Neural cell (in vitro differentiated cells): ENCODE data around the gene IGF2BP2.

ENCODE experiments used
- EP300 ChIP-seq: fragments of 450-650 bp; conservative IDR thresholded peaks from 2 replicates; pipeline ENCODE4 v1.6.1; 2014; ENCODE audit warnings: antibody characterized with exemption, mild to moderate bottlenecking, moderate library complexity; ENCODE audit not compliant: poor library complexity, severe bottlenecking
- MXI1 ChIP-seq: fragments of 450-650 bp; conservative IDR thresholded peaks from 2 replicates; pipeline ENCODE4 v1.6.1; 2014; ENCODE audit warnings: antibody characterized with exemption, mild to moderate bottlenecking; ENCODE audit not compliant: poor library complexity, severe bottlenecking
- POLR2AphosphoS5 ChIP-seq: IDR thresholded peaks from 2 replicates; pipeline ENCODE4 v1.6.1; 2012
- SMC3 ChIP-seq: fragments of 450-650 bp; conservative IDR thresholded peaks from 2 replicates; pipeline ENCODE4 v1.6.1; 2014; ENCODE audit warnings: antibody characterized with exemption, mild to moderate bottlenecking, moderate library complexity; ENCODE audit not compliant: poor library complexity
- TAF1 ChIP-seq: IDR thresholded peaks from 2 replicates; pipeline ENCODE4 v1.6.1; 2012; ENCODE audit warnings: low read depth
- TF ChIP-seq, protein P1 (sequence below): fragments of 450-650 bp; IDR thresholded peaks from 2 replicates; pipeline ENCODE4 v1.5.1; 2014; ENCODE audit warnings: antibody characterized with exemption, mild to moderate bottlenecking, moderate library complexity; ENCODE audit not compliant: poor library complexity, severe bottlenecking
- TF ChIP-seq, protein P2 (sequence below): IDR thresholded peaks from 2 replicates; pipeline ENCODE4 v1.6.1; 2012; ENCODE audit warnings: borderline replicate concordance

DNA sequence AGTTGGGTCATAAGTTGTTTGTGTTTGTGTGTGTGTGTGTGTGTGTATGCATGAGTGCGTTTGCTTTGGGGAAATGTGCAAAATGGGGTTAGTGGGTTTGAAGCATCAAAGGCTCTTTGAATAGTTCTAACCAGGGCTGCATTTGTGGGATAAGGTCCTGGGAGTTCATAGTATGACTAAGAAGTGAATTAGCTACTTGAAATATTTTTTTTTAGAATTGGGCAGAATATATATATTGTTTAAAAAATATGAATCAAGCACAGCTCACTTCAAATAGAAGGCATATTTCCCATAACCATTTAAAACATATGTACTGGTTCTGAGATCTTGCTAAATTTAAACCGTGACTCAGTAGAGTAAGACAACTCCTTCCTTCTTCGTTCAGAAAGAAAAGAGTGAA is 43.1 kb downstream of the IGF2BP2 start:
- TF ChIP-seq, protein P1, sequence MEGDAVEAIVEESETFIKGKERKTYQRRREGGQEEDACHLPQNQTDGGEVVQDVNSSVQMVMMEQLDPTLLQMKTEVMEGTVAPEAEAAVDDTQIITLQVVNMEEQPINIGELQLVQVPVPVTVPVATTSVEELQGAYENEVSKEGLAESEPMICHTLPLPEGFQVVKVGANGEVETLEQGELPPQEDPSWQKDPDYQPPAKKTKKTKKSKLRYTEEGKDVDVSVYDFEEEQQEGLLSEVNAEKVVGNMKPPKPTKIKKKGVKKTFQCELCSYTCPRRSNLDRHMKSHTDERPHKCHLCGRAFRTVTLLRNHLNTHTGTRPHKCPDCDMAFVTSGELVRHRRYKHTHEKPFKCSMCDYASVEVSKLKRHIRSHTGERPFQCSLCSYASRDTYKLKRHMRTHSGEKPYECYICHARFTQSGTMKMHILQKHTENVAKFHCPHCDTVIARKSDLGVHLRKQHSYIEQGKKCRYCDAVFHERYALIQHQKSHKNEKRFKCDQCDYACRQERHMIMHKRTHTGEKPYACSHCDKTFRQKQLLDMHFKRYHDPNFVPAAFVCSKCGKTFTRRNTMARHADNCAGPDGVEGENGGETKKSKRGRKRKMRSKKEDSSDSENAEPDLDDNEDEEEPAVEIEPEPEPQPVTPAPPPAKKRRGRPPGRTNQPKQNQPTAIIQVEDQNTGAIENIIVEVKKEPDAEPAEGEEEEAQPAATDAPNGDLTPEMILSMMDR, result no peak
- TF ChIP-seq, protein P2, sequence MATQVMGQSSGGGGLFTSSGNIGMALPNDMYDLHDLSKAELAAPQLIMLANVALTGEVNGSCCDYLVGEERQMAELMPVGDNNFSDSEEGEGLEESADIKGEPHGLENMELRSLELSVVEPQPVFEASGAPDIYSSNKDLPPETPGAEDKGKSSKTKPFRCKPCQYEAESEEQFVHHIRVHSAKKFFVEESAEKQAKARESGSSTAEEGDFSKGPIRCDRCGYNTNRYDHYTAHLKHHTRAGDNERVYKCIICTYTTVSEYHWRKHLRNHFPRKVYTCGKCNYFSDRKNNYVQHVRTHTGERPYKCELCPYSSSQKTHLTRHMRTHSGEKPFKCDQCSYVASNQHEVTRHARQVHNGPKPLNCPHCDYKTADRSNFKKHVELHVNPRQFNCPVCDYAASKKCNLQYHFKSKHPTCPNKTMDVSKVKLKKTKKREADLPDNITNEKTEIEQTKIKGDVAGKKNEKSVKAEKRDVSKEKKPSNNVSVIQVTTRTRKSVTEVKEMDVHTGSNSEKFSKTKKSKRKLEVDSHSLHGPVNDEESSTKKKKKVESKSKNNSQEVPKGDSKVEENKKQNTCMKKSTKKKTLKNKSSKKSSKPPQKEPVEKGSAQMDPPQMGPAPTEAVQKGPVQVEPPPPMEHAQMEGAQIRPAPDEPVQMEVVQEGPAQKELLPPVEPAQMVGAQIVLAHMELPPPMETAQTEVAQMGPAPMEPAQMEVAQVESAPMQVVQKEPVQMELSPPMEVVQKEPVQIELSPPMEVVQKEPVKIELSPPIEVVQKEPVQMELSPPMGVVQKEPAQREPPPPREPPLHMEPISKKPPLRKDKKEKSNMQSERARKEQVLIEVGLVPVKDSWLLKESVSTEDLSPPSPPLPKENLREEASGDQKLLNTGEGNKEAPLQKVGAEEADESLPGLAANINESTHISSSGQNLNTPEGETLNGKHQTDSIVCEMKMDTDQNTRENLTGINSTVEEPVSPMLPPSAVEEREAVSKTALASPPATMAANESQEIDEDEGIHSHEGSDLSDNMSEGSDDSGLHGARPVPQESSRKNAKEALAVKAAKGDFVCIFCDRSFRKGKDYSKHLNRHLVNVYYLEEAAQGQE, result no peak
- no peak for TF ChIP-seq POLR2AphosphoS5
- TF ChIP-seq MXI1, result no peak
- no peak for TF ChIP-seq SMC3
- TF ChIP-seq EP300, result no peak
- no peak for TF ChIP-seq TAF1
